Right lobe of liver (tissue), 6 donors: ENCODE data around the gene NIPBL. TPM values are rescaled to one million over a fixed set of nuclear protein-coding genes. Genes with fewer than 3 reads are reported as not detected.
A peak's percentile ranks its signal among the peaks of the same experiment; 100 is the strongest.

Experiments used
- ATAC-seq, 4 donors: fragments of 200-7000 bp; cut with Tn5 transposase; one replicate each; pipeline ENCODE4 v1.9.1; 2020; ENCODE audit warnings: mild to moderate bottlenecking in 4 of 4, moderate library complexity in 4 of 4
- DNase-seq, 3 donors: peaks; one replicate each; pipeline ENCODE4 v3.0.0-alpha.2; 2020
- H3K27ac ChIP-seq, 3 donors: fragments of 200-600 bp; one replicate each; pipeline ENCODE4 v1.8.0; 2022
- H3K27me3 ChIP-seq, 2 donors: fragments of 200-600 bp; one replicate each; pipeline ENCODE4 v1.8.0; 2022
- H3K36me3 ChIP-seq, 4 donors: fragments of 200-600 bp; sonication (generic) in 1 of 4; one replicate each; pipeline versions ENCODE4 v1.5.1 to v1.8.0; 2017 to 2022; ENCODE audit warnings: control low read depth in 1 of 4
- H3K4me1 ChIP-seq, 4 donors: fragments of 200-600 bp; sonication (generic) in 1 of 4; one replicate each; pipeline versions ENCODE4 v1.5.1 to v1.8.0; 2017 to 2022; ENCODE audit warnings: control low read depth in 1 of 4
- H3K4me3 ChIP-seq, 3 donors: fragments of 200-600 bp; one replicate each; pipeline ENCODE4 v1.8.0; 2022
- H3K9me3 ChIP-seq, 4 donors: fragments of 200-600 bp; sonication (generic) in 1 of 4; one replicate each; pipeline versions ENCODE4 v1.5.1 to v1.8.0; 2017 to 2022; ENCODE audit warnings: control low read depth in 1 of 4
- POLR2A ChIP-seq: fragments of 450-650 bp; IDR thresholded peaks from one replicate; pipeline ENCODE4 v1.6.1; 2017; ENCODE audit warnings: antibody characterized with exemption, mild to moderate bottlenecking
- WGBS: methylation state at CpG from one replicate; pipeline ENCODE4 v1.1.6; 2018; ENCODE audit warnings: low coverage, low lambda C conversion rate; ENCODE audit not compliant: insufficient coverage; ENCODE audit errors: missing lambda C conversion rate; 5-methylcytosine and 5-hydroxymethylcytosine counted together
- intact Hi-C, 2 donors: fragments of 100-400 bp; cut with DNase I; formaldehyde crosslinking; loops; one replicate each; pipeline versions ENCODE4 v1.11.2 to v1.14.1; 2022
- total RNA-seq, 6 experiments: library from RNA; depleted of rRNA in 2 of 6; stranded (reverse); fragments of >200 nt in 2 of 6; fragmentation: NEBNext Ultra II Directional in 3 of 6; extraction: Animal tissue kit (Norgen Biotek cat#: 25700) in 3 of 6; gene quantifications; one replicate each; pipeline versions ENCODE4 v1.1.0 to v1.2.4, GENCODE V29; 2016 to 2023
- TF ChIP-seq, protein P1 (sequence below), 4 donors: fragments of 200-600 bp in 3 of 4; fragments of 450-650 bp in 1 of 4; IDR thresholded peaks; one replicate each; pipeline versions ENCODE4 v1.5.1 to v1.8.0; 2016 to 2022; ENCODE audit warnings: antibody characterized with exemption in 4 of 4, mild to moderate bottlenecking in 2 of 4
- donor health status: DM: no; HTN: yes; CAD: no.
- donor health status: DM: no; HTN: no; CAD: no.
- donor health status: DM: no; HTN: no; CAD: no.
- donor health status: DM: no; HTN: yes; CAD: no.
- donor health status: DM: no; HTN: yes; CAD: no.

The NIPBL gene
- total RNA-seq, 6 experiments from 2014 or later, result 16.0 to 29.2 (median 24.6) TPM

DNA sequence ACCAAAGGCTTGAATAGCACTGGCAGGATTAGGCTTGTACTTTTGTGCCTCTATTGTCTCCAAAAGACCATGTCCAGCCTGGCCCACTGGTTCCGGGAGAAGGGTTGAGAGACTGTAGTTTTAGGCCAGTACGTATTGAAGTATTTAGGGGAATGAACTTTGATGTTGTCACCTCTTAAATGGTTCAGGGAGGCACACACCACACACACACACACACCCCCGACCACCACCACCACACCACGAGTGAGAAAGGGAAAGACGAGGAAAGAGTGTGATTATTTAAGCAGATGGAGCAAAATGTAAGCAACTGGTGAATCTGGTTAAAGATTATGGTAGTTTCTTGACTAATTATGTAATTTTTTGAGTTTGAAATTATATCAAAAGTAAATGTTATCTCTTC, 61.6 kb downstream of the NIPBL start:
- H3K36me3 ChIP-seq, result no peaks in the 10 kb centered on the region
- WGBS, result 49% methylated on average over 5 of the region's 5 CpGs
- TF ChIP-seq POLR2A, result no peak
- TF ChIP-seq, protein P1, sequence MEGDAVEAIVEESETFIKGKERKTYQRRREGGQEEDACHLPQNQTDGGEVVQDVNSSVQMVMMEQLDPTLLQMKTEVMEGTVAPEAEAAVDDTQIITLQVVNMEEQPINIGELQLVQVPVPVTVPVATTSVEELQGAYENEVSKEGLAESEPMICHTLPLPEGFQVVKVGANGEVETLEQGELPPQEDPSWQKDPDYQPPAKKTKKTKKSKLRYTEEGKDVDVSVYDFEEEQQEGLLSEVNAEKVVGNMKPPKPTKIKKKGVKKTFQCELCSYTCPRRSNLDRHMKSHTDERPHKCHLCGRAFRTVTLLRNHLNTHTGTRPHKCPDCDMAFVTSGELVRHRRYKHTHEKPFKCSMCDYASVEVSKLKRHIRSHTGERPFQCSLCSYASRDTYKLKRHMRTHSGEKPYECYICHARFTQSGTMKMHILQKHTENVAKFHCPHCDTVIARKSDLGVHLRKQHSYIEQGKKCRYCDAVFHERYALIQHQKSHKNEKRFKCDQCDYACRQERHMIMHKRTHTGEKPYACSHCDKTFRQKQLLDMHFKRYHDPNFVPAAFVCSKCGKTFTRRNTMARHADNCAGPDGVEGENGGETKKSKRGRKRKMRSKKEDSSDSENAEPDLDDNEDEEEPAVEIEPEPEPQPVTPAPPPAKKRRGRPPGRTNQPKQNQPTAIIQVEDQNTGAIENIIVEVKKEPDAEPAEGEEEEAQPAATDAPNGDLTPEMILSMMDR (IDR thresholded peaks at IDR 0.05), result no peak
- no peak overlapping the region for H3K27ac ChIP-seq
- no peak overlapping the region for H3K4me3 ChIP-seq
- H3K27me3 ChIP-seq, result no peaks in the 10 kb centered on the region
- peak in 1 of 4 donors; percentile 21 for ATAC-seq
- H3K4me1 ChIP-seq, result peaks cover 0 to 19% (median 0%) of the 10 kb centered on the region in 4 donors
- no peak for DNase-seq
- no peaks in the 10 kb centered on the region for H3K9me3 ChIP-seq
- intact Hi-C loops, result no loop called here

DNA sequence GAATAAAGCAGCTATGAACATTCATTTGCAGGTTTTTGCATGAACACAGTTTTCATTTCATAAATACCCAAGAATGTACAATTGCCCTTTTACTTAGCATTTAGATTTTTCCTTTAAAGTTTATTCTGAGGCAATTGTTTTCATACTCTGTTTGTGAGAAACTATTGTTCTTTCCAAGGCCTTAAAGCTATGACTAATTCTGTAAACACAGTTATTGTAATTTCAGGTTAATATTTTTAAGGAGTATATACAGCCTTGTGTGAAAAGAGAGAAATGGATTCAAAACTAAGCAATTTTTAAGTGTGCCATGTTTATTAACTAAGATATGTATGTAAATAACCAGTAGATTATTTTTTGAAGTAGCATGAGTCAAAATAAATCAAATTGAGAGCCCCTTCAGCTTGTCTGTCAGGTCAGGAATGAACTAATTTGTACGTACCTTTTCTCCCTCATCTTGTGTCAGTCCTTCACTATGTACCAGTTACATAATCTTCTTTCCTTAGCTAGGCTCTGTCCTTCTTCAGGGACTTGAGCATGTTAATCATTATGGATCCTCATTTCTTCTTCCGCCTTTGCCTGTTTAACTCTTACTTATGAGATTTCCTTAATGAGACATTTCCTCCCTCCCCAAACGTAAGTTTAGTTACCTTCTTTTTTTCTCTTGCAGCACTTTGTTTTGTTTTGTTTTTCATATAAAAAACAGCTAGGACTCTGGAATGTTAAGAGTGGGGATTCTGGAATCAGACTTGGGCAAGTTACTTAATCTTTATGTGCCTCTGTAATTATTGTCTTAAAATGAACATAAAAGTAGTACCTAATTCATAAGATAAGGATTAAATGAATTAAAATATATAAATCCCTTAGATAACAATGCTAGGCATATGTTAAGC, 63.6 kb downstream of the NIPBL start:
- H3K27me3 ChIP-seq, result no peaks in the 10 kb centered on the region
- no peak overlapping the region for H3K4me3 ChIP-seq
- H3K9me3 ChIP-seq, result no peaks in the 10 kb centered on the region
- no peaks in the 10 kb centered on the region for H3K36me3 ChIP-seq
- DNase-seq, result no peak
- TF ChIP-seq POLR2A, result no peak
- TF ChIP-seq, protein P1 (IDR thresholded peaks at IDR 0.05), result no peak
- peaks cover 0 to 19% (median under 1%) of the 10 kb centered on the region in 4 donors for H3K4me1 ChIP-seq
- H3K27ac ChIP-seq, result no peak overlapping the region
- 56% methylated on average over 3 of the region's 3 CpGs for WGBS
- intact Hi-C loops, result no loop called here
- ATAC-seq, result peak in 1 of 4 donors; percentile 23

DNA sequence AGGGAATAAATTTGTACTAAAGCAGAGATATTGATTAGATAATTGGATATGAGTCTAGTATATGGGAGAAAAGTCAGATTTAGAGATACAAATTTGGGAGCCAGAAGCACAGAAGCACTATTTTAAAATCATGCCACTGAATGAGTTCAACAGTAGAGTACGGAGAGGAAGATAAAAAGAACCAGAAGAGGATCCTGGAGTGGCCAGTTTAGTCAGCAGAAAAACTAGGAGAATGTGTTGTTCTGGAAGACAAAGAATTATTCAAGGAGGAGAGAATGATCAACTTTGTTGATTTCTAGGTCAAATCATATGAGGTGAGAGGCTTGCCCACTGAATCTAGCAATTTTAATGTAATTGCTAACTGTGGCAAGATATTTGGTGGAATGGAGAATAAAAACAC, 67.0 kb downstream of the NIPBL start:
- H3K9me3 ChIP-seq, result no peaks in the 10 kb centered on the region
- 50% methylated on average over 1 of the region's 1 CpG for WGBS
- no peak for DNase-seq
- H3K4me3 ChIP-seq, result no peak overlapping the region
- intact Hi-C loops, result no loop called here
- no peak overlapping the region for H3K27ac ChIP-seq
- no peak for ATAC-seq
- no peak for TF ChIP-seq POLR2A
- TF ChIP-seq, protein P1 (IDR thresholded peaks at IDR 0.05), result no peak
- H3K4me1 ChIP-seq, result peaks cover 0 to 10% (median 2%) of the 10 kb centered on the region in 4 donors
- no peaks in the 10 kb centered on the region for H3K36me3 ChIP-seq
- no peaks in the 10 kb centered on the region for H3K27me3 ChIP-seq

DNA sequence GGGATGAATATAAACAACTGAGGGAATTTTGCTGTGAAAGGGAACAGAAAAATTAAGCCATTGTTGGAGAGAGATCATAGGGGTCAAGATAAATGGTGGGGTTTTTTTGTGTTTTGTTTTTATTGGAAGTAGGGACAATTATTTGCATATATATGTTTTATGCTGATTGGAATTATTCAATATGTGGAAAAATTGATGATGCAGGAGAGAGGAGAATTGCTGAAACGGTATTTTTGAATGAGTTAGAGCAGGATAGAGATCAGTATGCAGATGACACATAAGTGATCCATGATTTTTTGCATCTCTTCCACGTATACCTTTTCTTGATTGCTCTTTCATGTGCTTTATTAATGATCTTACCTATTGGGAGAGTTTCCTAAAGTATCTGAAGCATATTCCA, 67.5 kb downstream of the NIPBL start:
- intact Hi-C loops, result no loop called here
- H3K36me3 ChIP-seq, result no peaks in the 10 kb centered on the region
- 62% methylated on average over 2 of the region's 2 CpGs for WGBS

More for the DNA sequence above, 67.5 kb downstream of the NIPBL start:
- Histone ChIP-seq H3K4me3 (no peak overlapping the region), H3K27me3 (no peaks in the 10 kb centered on the region), H3K27ac (no peak overlapping the region), H3K4me1 (peaks cover 0 to 13% (median 4%) of the 10 kb centered on the region in 4 donors), H3K9me3 (no peaks in the 10 kb centered on the region)
- ATAC-seq (no peak), DNase-seq (no peak)
- TF ChIP-seq, protein P1 (IDR thresholded peaks at IDR 0.05), result no peak
- no peak for TF ChIP-seq POLR2A
